Endothelial cell of umbilical vein (primary cell): ENCODE results near the gene PLEKHH2. TPM values are rescaled to one million over a fixed set of nuclear protein-coding genes. Genes with fewer than 3 reads are reported as not detected.

Source experiments
- BruUV-seq: library from RNA; stranded (reverse); fragments of 400-500 nt; replicated peaks from 2 replicates; lab custom pipeline; 2021; lab: Mats Ljungman, UMichigan
- CTCF ChIA-PET: fragments of 300-600, 350-600 bp; sonication (Branson Sonifier 250); formaldehyde crosslinking; loops from one replicate; lab custom pipeline; 2021; ENCODE audit warnings: antibody characterized with exemption, inconsistent platforms; lab: Charles Lee
- POLR2A ChIA-PET: fragments of 300-600, 350-600 bp; sonication (Branson Sonifier 250); formaldehyde crosslinking; loops from one replicate; lab custom pipeline; 2021; ENCODE audit warnings: antibody characterized with exemption, inconsistent platforms; lab: Charles Lee
- DNase-seq: peaks from one replicate; pipeline ENCODE4 v3.0.0-alpha.2; 2011; ENCODE audit warnings: low read depth, low spot score
- FAIRE-seq: peaks from 2 replicates; lab custom pipeline; 2011; peaks lifted over from hg19 to GRCh38; lab: Jason Lieb, UNC
- H2AFZ ChIP-seq: 2 replicates; pipeline ENCODE4 v1.6.0; 2012; ENCODE audit warnings: low read depth, low read length, control low read depth, inconsistent platforms
- H3K27ac ChIP-seq: 2 replicates; pipeline ENCODE4 v1.5.1; 2011; ENCODE audit warnings: low read depth, mild to moderate bottlenecking, control low read depth, low read length, moderate library complexity; ENCODE audit not compliant: insufficient read depth
- H3K27me3 ChIP-seq, 2 experiments: 2 replicates each; pipeline versions ENCODE4 v1.6.0 to v1.6.1; 2011; ENCODE audit warnings: low read length in 2 of 2, mixed read lengths in 1 of 2; ENCODE audit not compliant: control insufficient read depth in 2 of 2, insufficient read depth in 2 of 2
- H3K36me3 ChIP-seq, 2 experiments: 2 replicates in 1 of 2; 3 replicates in 1 of 2; pipeline ENCODE4 v1.5.1; 2011; ENCODE audit warnings: low read length in 2 of 2, mild to moderate bottlenecking in 1 of 2, moderate library complexity in 1 of 2; ENCODE audit not compliant: control insufficient read depth in 2 of 2, insufficient read depth in 2 of 2; ENCODE audit errors: extremely low read depth in 1 of 2
- H3K4me1 ChIP-seq: 3 replicates; pipeline ENCODE4 v1.5.1; 2011; ENCODE audit warnings: mild to moderate bottlenecking, low read length; ENCODE audit not compliant: control insufficient read depth, insufficient read depth; ENCODE audit errors: extremely low read depth
- H3K4me2 ChIP-seq: 2 replicates; pipeline ENCODE4 v1.6.1; 2011; ENCODE audit warnings: low read length, control low read depth, mixed read lengths; ENCODE audit not compliant: insufficient read depth
- H3K4me3 ChIP-seq, 3 experiments: fragments of 200-600 bp in 1 of 3; sonication (generic), shearing (Covaris generic) in 1 of 3; replicated peaks in 1 of 3; 2 replicates each; pipeline ENCODE4 v1.5.1; 2011 to 2016; ENCODE audit warnings: control low read depth in 3 of 3, low read length in 3 of 3, mild to moderate bottlenecking in 2 of 3, inconsistent platforms in 1 of 3, low read depth in 1 of 3, moderate library complexity in 1 of 3; ENCODE audit not compliant: insufficient read depth in 1 of 3
- H3K79me2 ChIP-seq: 2 replicates; pipeline ENCODE4 v1.6.0; 2012; ENCODE audit warnings: low read length, inconsistent platforms; ENCODE audit not compliant: control insufficient read depth, insufficient read depth
- H3K9ac ChIP-seq: replicated peaks from 2 replicates; pipeline ENCODE3; 2011; ENCODE audit warnings: low read length, control low read depth; ENCODE audit not compliant: insufficient read depth; ENCODE audit errors: extremely low read depth
- H3K9me1 ChIP-seq: replicated peaks from 3 replicates; pipeline ENCODE4 v1.6.0; 2011; ENCODE audit warnings: mild to moderate bottlenecking, low read length; ENCODE audit not compliant: control insufficient read depth, insufficient read depth; ENCODE audit errors: extremely low read depth
- H3K9me3 ChIP-seq: replicated peaks from 2 replicates; pipeline ENCODE4 v1.5.1; 2012; ENCODE audit warnings: low read length, inconsistent platforms; ENCODE audit not compliant: control insufficient read depth, insufficient read depth
- H4K20me1 ChIP-seq: replicated peaks from 2 replicates; pipeline ENCODE3; 2011; ENCODE audit warnings: mild to moderate bottlenecking, low read length; ENCODE audit not compliant: control insufficient read depth, insufficient read depth; ENCODE audit errors: extremely low read depth
- EZH2 ChIP-seq: IDR thresholded peaks from 2 replicates; pipeline ENCODE4 v1.6.1; 2012; ENCODE audit warnings: borderline replicate concordance, low read depth, mild to moderate bottlenecking, moderate library complexity, low read length, inconsistent platforms; ENCODE audit not compliant: severe bottlenecking
- FOS ChIP-seq: IDR thresholded peaks from 2 replicates; pipeline ENCODE4 v1.6.1; 2011; ENCODE audit warnings: mild to moderate bottlenecking, low read length, moderate library complexity, borderline replicate concordance; ENCODE audit not compliant: insufficient read depth
- GATA2 ChIP-seq: IDR thresholded peaks from 2 replicates; pipeline ENCODE4 v1.7.0; 2011; ENCODE audit warnings: low read depth, mild to moderate bottlenecking, moderate library complexity, mixed read lengths, low read length; ENCODE audit not compliant: insufficient read length, insufficient read depth
- JUN ChIP-seq: IDR thresholded peaks from 2 replicates; pipeline ENCODE4 v1.6.1; 2011; ENCODE audit warnings: borderline replicate concordance, low read depth; ENCODE audit not compliant: insufficient read length, insufficient read depth
- MYC ChIP-seq: IDR thresholded peaks from one replicate; pipeline ENCODE4 v1.6.1; 2011; ENCODE audit warnings: mild to moderate bottlenecking, low read depth, low read length
- POLR2A ChIP-seq: IDR thresholded peaks from 2 replicates; pipeline ENCODE4 v1.6.1; 2012; ENCODE audit warnings: low read depth, mild to moderate bottlenecking, control low read depth, low read length
- POLR2AphosphoS5 ChIP-seq: IDR thresholded peaks from 2 replicates; pipeline ENCODE4 v1.6.1; 2012; ENCODE audit warnings: low read depth, mild to moderate bottlenecking, control low read depth, low read length, moderate library complexity; ENCODE audit not compliant: insufficient read depth
- dilution Hi-C: fragments of 300-500 bp; cut with MboI; formaldehyde crosslinking; loops from one replicate; pipeline ENCODE4 v1.15.0; 2019; ENCODE audit warnings: low sequenced_read_pairs; ENCODE audit not compliant: extremely low pct_ligation_motif_present
- intact Hi-C: fragments of 100-400 bp; cut with micrococcal nuclease; formaldehyde crosslinking; loops from one replicate; pipeline ENCODE4 v1.10.0; 2022
- polyA plus RNA-seq, 4 experiments: library from polyadenylated mRNA; depleted of rRNA in 3 of 4; stranded (reverse) in 3 of 4; unstranded in 1 of 4; fragments of >200 nt; gene quantifications; 2 replicates each; pipeline versions ENCODE4 v1.2.1 to v1.2.3, GENCODE V29; 2011 to 2012; ENCODE audit warnings: missing spikeins in 1 of 4
- total RNA-seq: library from RNA; stranded (reverse); gene quantifications from 2 replicates; pipeline ENCODE4 v1.2.3, GENCODE V29; 2021
- TF ChIP-seq, protein P1 (sequence below): IDR thresholded peaks from 2 replicates; pipeline ENCODE4 v1.6.1; 2011; ENCODE audit not compliant: insufficient read depth, insufficient read length
- TF ChIP-seq, protein P2 (sequence below), 2 donors: IDR thresholded peaks; 1 replicate in 1 of 2; 2 replicates in 1 of 2; pipeline ENCODE4 v1.5.1; 2011; ENCODE audit warnings: low read length in 2 of 2, mild to moderate bottlenecking in 2 of 2, moderate library complexity in 2 of 2, control low read depth in 1 of 2, inconsistent platforms in 1 of 2, low read depth in 1 of 2; ENCODE audit not compliant: insufficient read depth in 1 of 2; ENCODE audit errors: extremely low read depth in 1 of 2

Gene PLEKHH2
- total and polyA plus RNA-seq, 2 donors (not counting 3 experiments of a cell fraction or from before 2014, with no cell fraction given) = 0.41 to 0.58 TPM

DNA sequence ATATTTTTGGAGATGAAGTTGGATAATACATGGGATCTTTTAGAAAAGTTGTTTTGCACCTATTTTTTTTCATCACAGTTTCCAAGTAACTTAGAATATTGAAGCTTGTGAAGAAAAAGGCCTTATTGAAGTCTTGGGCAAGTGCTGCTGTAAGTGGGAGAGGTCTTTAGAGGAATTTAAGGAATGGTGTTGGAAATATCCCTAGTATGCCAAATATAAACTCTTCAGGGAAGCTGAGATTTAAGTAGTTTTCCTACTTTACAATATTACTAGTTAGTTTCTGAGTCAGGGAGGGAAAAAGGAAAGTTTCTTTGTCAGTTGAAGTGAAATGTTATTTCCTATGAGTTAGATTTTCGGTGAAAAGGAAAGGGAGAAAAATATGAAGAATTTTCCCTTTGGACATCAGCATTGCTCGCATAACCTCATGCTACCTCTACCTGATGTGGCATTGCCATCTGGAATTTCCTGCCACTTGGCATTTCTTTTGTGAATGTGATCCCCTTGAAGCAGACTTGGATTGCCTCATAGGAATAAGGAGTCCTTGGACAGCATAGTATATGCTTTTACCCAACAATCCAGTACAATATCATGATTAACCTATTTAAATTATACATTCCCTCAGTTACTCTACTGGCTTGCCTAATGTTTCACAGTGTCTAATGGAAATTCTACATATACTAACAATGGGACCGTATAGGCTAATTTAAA, 12.1 kb downstream of the PLEKHH2 start:
- CTCF ChIA-PET = no interaction called here

More for the DNA sequence above, 12.1 kb downstream of the PLEKHH2 start:
- Histone ChIP-seq H3K36me3 (no peaks in the 10 kb centered on the region), H3K79me2 (no peaks in the 10 kb centered on the region), H3K27me3 (no peaks in the 10 kb centered on the region), H2AFZ (no peak overlapping the region), H3K4me1 (no peaks in the 10 kb centered on the region), H3K4me2 (no peak overlapping the region), H3K9ac (no peak overlapping the region), H3K27ac (no peak overlapping the region), H3K9me3 (no peaks in the 10 kb centered on the region), H4K20me1 (no peaks in the 10 kb centered on the region), H3K4me3 (no peak overlapping the region), H3K9me1 (no peaks in the 10 kb centered on the region)
- no TSS peak for BruUV-seq
- intact Hi-C loops = no loop called here
- FAIRE-seq (no peak), DNase-seq (no peak)
- TF ChIP-seq POLR2A (no peak), FOS (no peak), POLR2AphosphoS5 (no peak), GATA2 (no peak), MYC (no peak), JUN (no peak), EZH2 (no peak)
- TF ChIP-seq, protein P1, sequence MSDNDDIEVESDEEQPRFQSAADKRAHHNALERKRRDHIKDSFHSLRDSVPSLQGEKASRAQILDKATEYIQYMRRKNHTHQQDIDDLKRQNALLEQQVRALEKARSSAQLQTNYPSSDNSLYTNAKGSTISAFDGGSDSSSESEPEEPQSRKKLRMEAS = no peak
- TF ChIP-seq, protein P2, sequence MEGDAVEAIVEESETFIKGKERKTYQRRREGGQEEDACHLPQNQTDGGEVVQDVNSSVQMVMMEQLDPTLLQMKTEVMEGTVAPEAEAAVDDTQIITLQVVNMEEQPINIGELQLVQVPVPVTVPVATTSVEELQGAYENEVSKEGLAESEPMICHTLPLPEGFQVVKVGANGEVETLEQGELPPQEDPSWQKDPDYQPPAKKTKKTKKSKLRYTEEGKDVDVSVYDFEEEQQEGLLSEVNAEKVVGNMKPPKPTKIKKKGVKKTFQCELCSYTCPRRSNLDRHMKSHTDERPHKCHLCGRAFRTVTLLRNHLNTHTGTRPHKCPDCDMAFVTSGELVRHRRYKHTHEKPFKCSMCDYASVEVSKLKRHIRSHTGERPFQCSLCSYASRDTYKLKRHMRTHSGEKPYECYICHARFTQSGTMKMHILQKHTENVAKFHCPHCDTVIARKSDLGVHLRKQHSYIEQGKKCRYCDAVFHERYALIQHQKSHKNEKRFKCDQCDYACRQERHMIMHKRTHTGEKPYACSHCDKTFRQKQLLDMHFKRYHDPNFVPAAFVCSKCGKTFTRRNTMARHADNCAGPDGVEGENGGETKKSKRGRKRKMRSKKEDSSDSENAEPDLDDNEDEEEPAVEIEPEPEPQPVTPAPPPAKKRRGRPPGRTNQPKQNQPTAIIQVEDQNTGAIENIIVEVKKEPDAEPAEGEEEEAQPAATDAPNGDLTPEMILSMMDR (IDR thresholded peaks at IDR 0.05; ENCODE audit: extremely low read depth in 1 of 2, insufficient read depth in 1 of 2, low read depth in 1 of 2, low read length in 2 of 2) = no peak
- POLR2A ChIA-PET = no interaction called here
- dilution Hi-C loops = no loop called here
